Heart right ventricle (tissue), 16 donors: ENCODE results near the gene SUCNR1. TPM values are rescaled to one million over a fixed set of nuclear protein-coding genes. Genes with fewer than 3 reads are reported as not detected.

ENCODE experiments used
- ATAC-seq, 8 donors: fragments of 200-7000 bp; cut with Tn5 transposase; one replicate each; pipeline ENCODE4 v1.9.1; 2020; ENCODE audit warnings: mild to moderate bottlenecking in 8 of 8, moderate library complexity in 8 of 8, moderate number of reproducible peaks in 1 of 8
- DNase-seq, 2 donors: peaks; one replicate each; pipeline ENCODE4 v3.0.0-alpha.2; 2020
- H3K27ac ChIP-seq, 10 donors: fragments of 200-600 bp; sonication (generic) in 2 of 10; one replicate each; pipeline versions ENCODE4 v1.5.0 to v1.8.0; 2020 to 2022; ENCODE audit warnings: mild to moderate bottlenecking in 3 of 10
- H3K27me3 ChIP-seq, 7 donors: fragments of 200-600 bp; one replicate each; pipeline ENCODE4 v1.8.0; 2021 to 2022; ENCODE audit warnings: mild to moderate bottlenecking in 2 of 7
- H3K36me3 ChIP-seq, 9 donors: fragments of 200-600 bp; sonication (generic) in 1 of 9; one replicate each; pipeline versions ENCODE4 v1.5.0 to v1.8.0; 2020 to 2022; ENCODE audit warnings: mild to moderate bottlenecking in 2 of 9
- H3K4me1 ChIP-seq, 9 donors: fragments of 200-600 bp; sonication (generic) in 1 of 9; one replicate each; pipeline versions ENCODE4 v1.5.0 to v1.8.0; 2020 to 2022; ENCODE audit warnings: mild to moderate bottlenecking in 4 of 9
- H3K4me3 ChIP-seq, 10 donors: fragments of 200-600 bp; sonication (generic) in 2 of 10; one replicate each; pipeline versions ENCODE4 v1.5.0 to v1.8.0; 2020 to 2022; ENCODE audit warnings: mild to moderate bottlenecking in 7 of 10, moderate library complexity in 2 of 10
- H3K9me3 ChIP-seq, 11 donors: fragments of 200-600 bp in 10 of 11; sonication (generic) in 2 of 11; one replicate each; pipeline versions ENCODE4 v1.5.0 to v1.8.0; 2013 to 2022; ENCODE audit warnings: mild to moderate bottlenecking in 2 of 11, control low read depth in 1 of 11, moderate library complexity in 1 of 11
- CTCF ChIP-seq, 9 donors: fragments of 200-600 bp; sonication (generic) in 2 of 9; IDR thresholded peaks; one replicate each; pipeline versions ENCODE4 v1.5.0 to v1.8.0; 2021 to 2022; ENCODE audit warnings: antibody characterized with exemption in 9 of 9, mild to moderate bottlenecking in 5 of 9, moderate library complexity in 1 of 9
- WGBS, 2 donors: extraction: QIAGEN DNeasy Blood & Tissue Kit; methylation state at CpG; one replicate each; pipeline ENCODE4 v1.1.7; 2013; ENCODE audit warnings: inconsistent platforms in 1 of 2; 5-methylcytosine and 5-hydroxymethylcytosine counted together
- intact Hi-C, 10 donors: fragments of 100-400 bp; cut with DNase I; formaldehyde crosslinking; loops; one replicate each; pipeline versions ENCODE4 v1.11.1 to v1.14.2; 2022
- polyA plus RNA-seq, 2 donors: library from polyadenylated mRNA; stranded (reverse); fragments of 200-250 nt; gene quantifications; one replicate each; pipeline ENCODE4 v1.2.3, GENCODE V29; 2013
- total RNA-seq, 10 donors: library from RNA; stranded (reverse); fragmentation: NEBNext Ultra II Directional in 3 of 10; extraction: Animal tissue kit (Norgen Biotek cat#: 25700) in 3 of 10; gene quantifications; one replicate each; pipeline versions ENCODE4 v1.2.1 to v1.2.4, GENCODE V29; 2021 to 2023
- donor health status: Arrhythmogenic right ventricular cardiomyopathy.
- donor health status: ischemic (EF 13 %, LVEDD 7.1; RV severe dilation, severe dysfunction).
- donor health status: healthy with polysubstance abuse.
- donor health status: DM: no; HTN: yes; CAD: no.
- donor health status: DM: no; HTN: no; CAD: no.
- donor health status: ischemic (EF 25% LVEDD 6.9; RV normal size, moderate dysfunction).
- donor health status: ischemic (EF 25% LVEDD 5.7; RV mildly dilated, moderate dysfunction).
- donor health status: healthy.
- donor health status: DM: yes; HTN: yes; CAD: no.
- donor health status: Ischemic cardiomyopathy.
- donor health status: ischemic (EF 35%, LVEDD 5.7; RV mildly dilated, moderate dysfunction).
- donor health status: nonischemic (EF 11% LVEDD 7.7; RV severe dilation, severe dysfunction).
- donor health status: DM: yes; HTN: yes; CAD: no.
- donor health status: PGD.
- donor health status: ischemic (EF 29% LVEDD 5.4; RV normal size, mild dysfunction).
- donor health status: nonischemic (EF 23%, LVEDD 6.1; RV moderate dilation, normal function).

The SUCNR1 gene
- total and polyA plus RNA-seq, 12 donors, result 0.04 to 2.4 (median 0.13) TPM; not detected in 2

- intact Hi-C loops, result loop anchor here in 1 of 10 donors (10.0 kb wide), 1 partner anchor 56 kb away; no protein-coding TSS in a partner anchor
Measured at GRCh38 chr3:151900884-151901643, 27.6 kb downstream of the SUCNR1 start.

GRCh38 chr3:151901644-151902285, 28.3 kb downstream of the SUCNR1 start:
- H3K4me3 ChIP-seq, result no peak overlapping the region
- no peaks in the 10 kb centered on the region for H3K36me3 ChIP-seq
- intact Hi-C loops, result loop anchor here in 1 of 10 donors (10.0 kb wide), 1 partner anchor 57 kb away; no protein-coding TSS in a partner anchor
- DNase-seq (no peak), ATAC-seq (peak in 7 of 8 donors; percentile 61 to 94 (median 79))
- H3K4me1 ChIP-seq, result peaks cover 4 to 54% (median 37%) of the 10 kb centered on the region in 9 donors
- 24 to 25% methylated on average over 3 of the region's 3 CpGs for WGBS, 2 donors
- H3K27ac ChIP-seq, result peak overlapping the region in 8 of 10 donors; percentile 39 to 71 (median 48)
- TF ChIP-seq CTCF (IDR thresholded peaks at IDR 0.05), result no peak
- no peaks in the 10 kb centered on the region for H3K9me3 ChIP-seq
- H3K27me3 ChIP-seq, result no peaks in the 10 kb centered on the region

More at GRCh38 chr3:151900884-151901643, 27.6 kb downstream of the SUCNR1 start:
- H3K9me3 ChIP-seq, result no peaks in the 10 kb centered on the region
- TF ChIP-seq CTCF (IDR thresholded peaks at IDR 0.05), result no peak
- H3K27me3 ChIP-seq, result no peaks in the 10 kb centered on the region
- H3K27ac ChIP-seq, result peak overlapping the region in 8 of 10 donors; percentile 39 to 71 (median 48)
- 9 to 22% methylated on average over 1 of the region's 1 CpG for WGBS, 2 donors
- H3K4me3 ChIP-seq, result no peak overlapping the region
- ATAC-seq (peak in 2 of 8 donors; percentile 12 to 23), DNase-seq (no peak)
- peaks cover 4 to 54% (median 37%) of the 10 kb centered on the region in 9 donors for H3K4me1 ChIP-seq
- no peaks in the 10 kb centered on the region for H3K36me3 ChIP-seq

- Histone ChIP-seq H3K9me3 (no peaks in the 10 kb centered on the region), H3K27ac (peak overlapping the region in 7 of 10 donors; percentile 2 to 54 (median 42)), H3K4me3 (no peak overlapping the region), H3K27me3 (no peaks in the 10 kb centered on the region), H3K36me3 (no peaks in the 10 kb centered on the region), H3K4me1 (peaks cover 4 to 54% (median 37%) of the 10 kb centered on the region in 9 donors)
- peak; percentile 26 to 75 (median 64) for ATAC-seq
- 7 to 11% methylated on average over 2 of the region's 2 CpGs for WGBS, 2 donors
- intact Hi-C loops, result loop anchor here in 1 of 10 donors (10.0 kb wide), 1 partner anchor 59 kb away; no protein-coding TSS in a partner anchor
- TF ChIP-seq CTCF (IDR thresholded peaks at IDR 0.05), result no peak
- no peak for DNase-seq
Measured at GRCh38 chr3:151903501-151903991, 30.1 kb downstream of the SUCNR1 start.

GRCh38 chr3:151905647-151906046, 32.2 kb downstream of the SUCNR1 start:
- TF ChIP-seq CTCF (IDR thresholded peaks at IDR 0.05), result no peak
- intact Hi-C loops, result loop anchor here in 1 of 10 donors (10.0 kb wide), 1 partner anchor 61 kb away; no protein-coding TSS in a partner anchor
- 96 to 97% methylated on average over 2 of the region's 2 CpGs for WGBS, 2 donors
- no peak for DNase-seq
- Histone ChIP-seq H3K9me3 (no peaks in the 10 kb centered on the region), H3K36me3 (no peaks in the 10 kb centered on the region), H3K27me3 (no peaks in the 10 kb centered on the region), H3K27ac (no peak overlapping the region), H3K4me1 (peaks cover 4 to 44% (median 34%) of the 10 kb centered on the region in 9 donors), H3K4me3 (no peak overlapping the region)
- no peak for ATAC-seq
